OCI-M2 (cell line): ENCODE measurements around the gene POLR2L.

Experiments used
- DNase-seq: peaks from one replicate; lab custom pipeline; 2025; ENCODE audit not compliant: unreplicated experiment; lab: John Stamatoyannopoulos, UW

Gene POLR2L

GRCh38 chr11:842370-843002 lies at the start of gene POLR2L, which contains the start of gene TSPAN4:
Gene POLR2L (minus strand): TSS chr11:842529. CDS start chr11:842508, 21 bp downstream.
Gene TSPAN4 (plus strand): TSS chr11:842852. CDS start chr11:850305, 7,453 bp downstream.
- DNase-seq: peak; percentile 38

- DNase-seq: no peak
Measured at GRCh38 chr11:890794-891540, 48.6 kb upstream of the POLR2L start.

- DNase-seq: no peak
Measured at GRCh38 chr11:889687-890475, 47.6 kb upstream of the POLR2L start.

DNA sequence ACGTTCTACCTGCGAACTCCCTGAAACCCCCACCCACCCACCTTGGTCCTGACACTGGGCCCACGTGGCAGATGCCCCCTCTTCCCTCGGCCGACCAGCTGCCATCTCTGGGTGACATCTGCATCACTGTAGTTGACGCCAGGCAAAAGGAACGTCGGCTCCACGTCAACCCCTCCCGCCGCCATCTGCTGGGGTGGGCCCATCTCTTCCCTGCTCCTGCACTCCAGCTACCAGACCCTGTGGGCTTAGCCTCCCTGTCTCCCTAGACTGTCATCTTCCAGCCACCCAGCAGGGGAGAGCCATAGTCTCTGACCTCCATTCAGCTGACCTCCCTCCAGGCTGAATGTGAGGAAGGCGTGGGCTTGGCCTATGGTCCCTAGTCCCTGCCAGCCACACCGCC lies 46.9 kb upstream of the POLR2L start:
- DNase-seq: no peak

DNA sequence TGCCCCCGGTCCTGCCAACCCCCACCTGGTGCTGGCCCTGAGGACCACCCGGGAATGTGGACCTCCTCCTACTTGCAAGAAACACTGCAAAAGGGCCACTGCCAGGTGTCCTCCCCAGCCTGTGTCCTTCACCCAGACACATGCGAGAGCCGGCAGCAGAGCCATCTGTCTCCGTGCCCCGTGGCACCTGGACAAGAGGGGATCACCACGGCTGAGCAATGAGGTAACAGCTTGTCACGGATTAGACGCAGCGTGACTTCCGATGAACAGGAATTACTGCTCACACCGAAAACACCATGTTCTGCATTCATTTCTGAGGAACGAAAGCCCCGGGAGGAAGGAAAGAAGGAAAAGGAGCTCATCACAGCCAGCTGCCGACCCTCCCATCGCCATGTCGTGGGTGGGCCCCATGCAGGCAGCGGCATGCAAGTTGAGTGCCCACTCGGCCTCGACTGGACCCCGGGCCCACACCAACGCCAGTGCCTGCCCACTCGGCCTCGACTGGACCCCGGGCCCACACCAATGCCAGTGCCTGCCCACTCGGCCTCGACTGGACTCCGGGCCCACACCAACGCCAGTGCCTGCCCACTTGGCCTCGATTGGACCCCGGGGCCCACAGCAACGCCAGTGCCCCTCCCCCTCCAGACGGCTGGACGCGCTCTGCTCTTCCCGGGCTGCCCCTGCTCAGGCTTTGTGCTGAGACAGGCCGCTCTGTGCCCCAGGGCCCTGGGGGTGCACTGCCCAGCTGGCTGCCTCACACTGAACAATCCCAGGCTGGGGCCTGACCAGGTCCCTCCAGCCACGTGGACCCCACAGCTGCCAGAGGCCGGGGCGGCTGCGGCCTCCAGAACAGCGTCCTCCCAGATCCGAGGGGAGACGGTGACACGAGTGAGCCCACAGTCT lies 46.2 kb upstream of the POLR2L start:
- no peak for DNase-seq

DNA sequence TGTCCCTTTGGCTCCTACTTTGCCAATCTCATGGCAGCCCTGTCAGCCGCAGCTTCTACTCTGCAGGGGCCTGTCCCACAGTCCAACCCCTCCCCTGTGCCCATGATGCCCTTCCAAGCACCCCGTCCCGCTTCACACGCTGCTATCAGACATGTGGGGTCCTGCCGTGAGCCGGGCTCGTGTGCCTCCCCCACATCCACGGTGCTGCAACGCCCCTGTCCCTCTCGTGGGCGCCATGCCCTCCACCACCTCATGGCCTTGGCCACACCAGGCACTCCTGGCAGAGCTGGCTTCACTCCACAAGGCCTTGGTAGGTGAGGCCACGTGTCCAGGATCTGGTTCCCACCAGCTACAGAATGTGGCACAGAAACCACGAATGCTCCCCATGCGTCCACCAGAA lies 45.3 kb upstream of the POLR2L start:
- DNase-seq: no peak

- DNase-seq: no peak
Measured at GRCh38 chr11:886568-886967, 44.2 kb upstream of the POLR2L start.

GRCh38 chr11:884578-885070 lies 42.3 kb upstream of the POLR2L start:
- DNase-seq: no peak

GRCh38 chr11:883527-883926 lies 41.2 kb upstream of the POLR2L start:
- no peak for DNase-seq

DNA sequence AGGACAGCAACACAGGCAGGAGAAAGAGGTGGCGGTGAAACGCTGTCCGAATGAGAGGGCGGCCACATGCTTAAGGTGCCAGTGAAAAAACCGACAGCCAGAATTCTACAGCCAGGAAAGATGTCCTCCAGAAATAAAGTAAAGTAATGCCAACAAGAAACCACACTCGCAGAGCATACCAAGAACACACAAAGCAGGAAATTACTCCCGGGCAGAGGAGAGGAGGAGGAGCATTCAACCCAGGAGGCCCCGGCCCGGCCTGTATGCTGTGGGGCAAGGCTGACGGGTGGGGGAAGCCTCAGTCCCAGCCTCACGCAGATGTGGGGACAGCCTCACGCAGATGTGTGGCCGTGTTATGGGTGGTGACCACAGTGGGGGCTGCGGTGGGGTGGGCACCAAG lies 40.3 kb upstream of the POLR2L start:
- no peak for DNase-seq

GRCh38 chr11:880447-880846 lies 38.1 kb upstream of the POLR2L start:
- no peak for DNase-seq

DNA sequence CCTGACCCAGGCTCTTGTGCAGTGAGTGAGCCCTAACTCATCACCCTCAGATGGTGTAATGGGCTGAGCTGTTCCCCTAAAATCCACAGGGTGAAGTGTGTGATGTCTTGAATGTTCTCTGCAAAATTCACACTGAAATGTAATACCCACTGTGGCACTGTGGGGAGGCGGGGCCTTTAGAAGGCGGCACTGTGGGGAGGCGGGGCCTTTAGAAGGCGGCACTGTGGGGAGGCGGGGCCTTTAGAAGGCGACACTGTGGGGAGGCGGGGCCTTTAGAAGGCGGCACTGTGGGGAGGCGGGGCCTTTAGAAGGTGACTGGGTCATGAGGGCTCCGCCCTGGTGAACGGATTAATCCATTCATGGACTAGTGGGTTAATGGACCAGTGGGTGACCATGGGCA lies 35.2 kb upstream of the POLR2L start:
- no peak for DNase-seq

DNA sequence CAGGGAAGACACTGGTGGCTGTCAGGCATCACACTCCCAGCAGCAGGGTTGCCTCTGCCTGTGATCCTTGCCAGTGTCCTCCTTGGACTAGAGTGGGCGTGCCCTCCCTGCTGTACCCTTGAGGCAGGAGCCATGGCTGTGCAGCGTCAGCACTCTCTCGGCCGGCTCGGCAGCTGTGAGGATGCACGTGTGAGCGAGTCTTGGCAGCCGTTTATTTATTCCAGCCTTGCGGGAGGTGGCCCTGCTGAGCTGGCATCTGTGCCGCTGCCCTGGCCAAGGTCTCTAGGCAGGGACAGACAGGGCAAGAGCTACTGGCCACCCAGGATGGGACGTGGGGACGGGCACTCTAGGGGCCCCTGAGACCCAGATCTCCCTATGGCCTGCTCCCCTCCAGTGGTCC lies 34.2 kb upstream of the POLR2L start:
- no peak for DNase-seq

- no peak for DNase-seq
Measured at GRCh38 chr11:875769-876301, 33.5 kb upstream of the POLR2L start.

DNA sequence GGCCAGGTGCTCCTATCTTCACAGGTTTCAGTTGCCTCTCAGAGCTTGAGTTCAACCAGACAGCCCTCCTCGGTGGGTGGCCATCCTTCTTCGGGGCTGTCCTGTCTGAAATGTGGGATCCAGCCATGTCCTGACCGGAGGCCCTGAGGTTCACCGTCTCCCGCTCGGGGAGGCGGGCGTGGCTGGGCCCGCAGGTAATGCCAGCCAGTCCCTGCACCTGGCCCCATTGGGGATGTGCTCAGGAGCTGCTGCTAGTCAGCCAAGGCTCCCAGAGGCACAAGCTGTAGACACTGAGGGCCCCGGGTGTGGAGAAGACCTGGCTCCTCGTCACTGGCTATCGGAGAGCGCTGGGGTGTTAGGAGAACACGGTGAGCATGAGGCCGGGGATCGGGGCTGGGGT lies 32.9 kb upstream of the POLR2L start:
- no peak for DNase-seq

DNA sequence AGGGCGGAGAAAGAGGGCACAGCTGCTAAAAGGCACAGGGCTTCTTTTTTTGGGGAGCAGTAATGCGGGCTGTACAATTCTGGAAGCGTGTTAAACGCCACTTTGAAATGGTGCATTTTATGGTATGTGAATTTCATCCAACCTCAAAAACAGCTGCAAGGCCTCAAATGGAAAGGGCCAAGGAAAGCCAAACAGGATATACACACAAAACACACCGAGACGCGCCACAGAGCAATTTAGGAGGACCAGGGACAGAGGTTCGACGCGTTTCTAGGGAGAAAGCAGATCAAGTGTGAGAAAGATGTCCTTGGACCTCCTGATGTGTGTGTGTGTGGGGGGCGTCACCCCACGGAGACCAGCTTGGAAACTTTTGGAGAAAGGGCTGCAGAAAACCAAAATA lies 31.4 kb upstream of the POLR2L start:
- DNase-seq: no peak

- no peak for DNase-seq
Measured at GRCh38 chr11:872799-873198, 30.5 kb upstream of the POLR2L start.

DNA sequence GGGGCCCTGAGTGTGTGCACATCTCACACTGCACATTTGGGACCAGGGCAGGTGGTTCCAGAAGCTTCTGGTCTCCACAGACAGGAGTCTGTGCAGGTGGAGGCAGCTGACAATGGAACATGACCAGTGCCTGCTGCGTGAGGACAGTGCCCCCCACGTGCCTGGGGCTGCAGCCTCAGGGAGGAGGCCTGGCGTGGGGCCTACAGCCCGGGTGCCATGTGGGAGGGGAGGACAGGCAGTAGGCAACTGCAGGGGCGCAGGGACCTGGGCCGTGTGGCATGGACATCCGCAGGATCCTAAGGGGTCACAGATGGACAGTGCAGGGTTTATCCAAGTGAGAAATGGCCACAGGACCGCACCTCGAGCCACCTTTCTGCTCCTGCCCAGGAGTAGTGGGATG lies 29.1 kb upstream of the POLR2L start:
- no peak for DNase-seq

DNA sequence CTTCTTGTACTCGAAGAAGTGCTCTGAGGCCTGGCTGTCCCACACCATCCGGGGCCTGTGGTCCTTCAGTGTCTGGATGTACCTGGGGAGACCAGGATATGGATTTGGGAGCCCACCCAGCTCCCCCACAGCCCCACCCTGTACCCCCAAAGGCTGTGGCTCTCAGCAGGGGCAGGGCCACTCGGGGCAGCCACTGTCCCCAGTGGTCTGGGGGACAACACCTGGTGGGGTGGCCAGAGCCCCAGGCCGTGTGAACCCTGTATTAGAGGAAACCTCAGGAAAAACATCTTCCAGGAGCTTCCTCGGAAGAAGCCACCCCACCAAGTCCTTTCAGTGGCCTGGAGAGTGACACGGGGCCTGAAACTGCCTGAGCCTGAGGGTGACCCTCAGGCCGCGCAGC lies 28.1 kb upstream of the POLR2L start:
- DNase-seq: no peak

DNA sequence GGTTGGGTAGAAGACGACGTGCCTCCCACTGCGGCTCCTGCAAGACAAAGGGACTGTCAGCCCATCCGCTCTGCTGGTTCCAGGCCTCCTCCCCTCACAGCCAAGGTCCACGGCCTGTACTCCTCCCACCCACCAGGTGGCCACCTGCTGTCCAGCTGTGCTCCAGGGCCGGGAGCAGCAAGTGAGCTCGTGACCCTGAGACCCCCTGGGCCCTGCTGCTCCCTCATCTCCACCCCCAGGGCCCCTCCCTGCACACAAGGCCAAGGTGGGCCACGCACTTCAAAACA lies 27.7 kb upstream of the POLR2L start:
- DNase-seq: no peak
